Measurements from ENCODE around the gene BPIFB4.
A peak's percentile ranks its signal among the peaks of the same experiment; 100 is the strongest.
"Not testable (repeated sequence)": the region's sequence is repeated elsewhere in the genome, so short reads cannot be mapped to it uniquely, and the experiment has no call there.

BPIFB4 gene

DNA sequence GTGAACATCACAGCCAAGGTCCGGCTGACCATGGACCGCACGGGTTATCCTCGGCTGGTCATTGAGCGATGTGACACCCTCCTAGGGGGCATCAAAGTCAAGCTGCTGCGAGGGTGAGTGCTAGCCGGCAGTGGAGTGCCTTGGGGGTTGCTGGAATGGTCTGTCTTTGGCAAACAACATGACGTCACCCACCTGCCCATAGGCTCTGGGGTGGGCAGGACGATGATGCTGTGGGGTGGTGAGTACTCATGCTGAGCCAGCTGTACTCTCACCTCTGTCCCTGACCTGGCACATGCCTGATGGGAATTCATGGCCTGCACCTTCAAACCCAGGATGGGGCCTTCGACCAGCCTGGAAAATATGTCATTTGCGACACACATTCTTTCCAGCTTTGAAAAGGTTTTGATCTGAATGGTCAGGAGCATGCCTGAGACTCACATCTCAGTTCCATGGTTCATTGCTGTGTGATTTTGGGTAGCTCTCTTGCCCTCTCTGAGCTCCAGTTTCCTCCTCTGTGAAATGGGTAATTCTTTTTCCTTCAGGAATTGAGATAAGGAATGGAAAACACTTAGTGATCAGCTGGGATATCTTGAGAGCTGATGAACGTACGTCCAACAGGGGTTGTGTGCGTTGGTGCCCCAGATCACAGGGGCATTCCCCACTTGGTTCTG, 6.7 kb downstream of the BPIFB4 start:
- no peak for DNase-seq (ENCODE audit: low read depth in 2 of 2)

DNA sequence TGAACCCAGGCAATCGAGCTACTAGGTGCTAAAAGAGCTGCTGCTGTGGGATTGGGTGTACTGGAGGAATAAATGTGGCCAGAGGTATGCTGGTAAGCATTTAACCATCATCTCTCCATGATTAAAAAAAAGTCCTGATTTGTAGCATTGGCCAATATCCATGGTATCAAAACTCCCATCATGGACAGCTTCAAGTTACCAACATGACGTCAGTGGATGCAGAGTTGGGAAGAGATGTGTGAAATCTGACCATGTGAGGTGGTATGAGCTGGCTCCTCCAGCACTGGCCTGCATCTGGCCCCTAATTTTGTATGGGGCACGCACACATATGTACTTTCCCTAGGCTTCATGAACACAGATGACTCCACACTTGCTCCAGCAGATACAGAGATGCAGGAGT, 11.7 kb downstream of the BPIFB4 start:
- no peak for DNase-seq (ENCODE audit: low read depth in 2 of 2)

DNA sequence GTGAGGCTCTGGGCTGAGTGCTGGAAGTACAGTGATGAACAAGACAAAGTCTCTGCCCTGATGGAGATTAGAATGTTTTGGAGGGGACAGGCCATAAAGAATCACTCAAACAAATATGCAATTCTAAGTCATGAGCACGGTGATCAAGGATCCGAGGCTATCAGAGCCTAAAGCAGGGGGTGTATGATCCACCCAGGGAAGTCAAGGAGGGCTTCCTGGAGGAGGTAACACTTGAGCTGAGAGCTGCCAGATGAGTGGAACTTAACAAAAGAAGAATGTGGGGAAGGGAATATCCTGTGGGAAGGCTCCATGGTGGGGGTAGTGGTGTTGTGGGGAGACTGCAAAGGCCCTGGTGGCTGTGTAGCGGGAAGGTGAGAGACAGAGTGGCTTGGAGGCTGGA, 12.2 kb downstream of the BPIFB4 start:
- DNase-seq (ENCODE audit: low read depth in 2 of 2): no peak

DNA sequence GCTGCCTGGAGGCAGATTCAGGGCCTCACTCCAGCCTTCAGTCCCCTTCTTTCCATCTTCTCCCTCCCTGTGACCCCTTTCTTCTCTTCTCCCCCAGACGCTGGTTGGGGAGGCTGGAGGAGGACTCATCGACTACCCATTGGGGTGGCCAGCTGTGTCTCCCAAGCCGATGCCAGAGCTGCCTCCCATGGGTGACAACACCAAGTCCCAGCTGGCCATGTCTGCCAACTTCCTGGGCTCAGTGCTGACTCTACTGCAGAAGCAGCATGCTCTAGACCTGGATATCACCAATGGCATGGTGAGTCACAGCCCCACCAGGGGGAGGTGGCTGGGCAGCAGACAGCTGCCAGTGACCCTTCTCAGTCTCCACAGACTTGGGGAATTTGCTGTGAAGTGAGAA, 12.9 kb downstream of the BPIFB4 start:
- DNase-seq (ENCODE audit: low read depth in 2 of 2): no peak

DNA sequence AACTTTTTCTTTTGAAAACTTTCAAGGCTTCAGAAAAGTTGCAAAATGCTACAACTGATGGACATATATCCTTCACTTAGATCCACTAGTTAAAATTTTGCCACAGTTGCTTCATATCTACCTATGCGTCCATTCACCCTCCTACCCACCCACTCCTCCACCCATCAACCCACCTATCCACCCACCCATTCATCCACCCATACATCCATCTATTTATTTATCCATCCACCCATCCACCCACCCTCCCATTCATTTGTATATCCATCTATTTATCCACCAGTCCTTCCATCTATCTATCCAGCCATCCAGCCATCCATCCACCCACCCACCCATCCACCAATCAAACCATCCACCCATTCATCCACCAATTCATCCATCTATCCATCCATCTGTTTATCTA, 13.6 kb downstream of the BPIFB4 start:
- no peak for DNase-seq (ENCODE audit: low read depth in 2 of 2)

DNA sequence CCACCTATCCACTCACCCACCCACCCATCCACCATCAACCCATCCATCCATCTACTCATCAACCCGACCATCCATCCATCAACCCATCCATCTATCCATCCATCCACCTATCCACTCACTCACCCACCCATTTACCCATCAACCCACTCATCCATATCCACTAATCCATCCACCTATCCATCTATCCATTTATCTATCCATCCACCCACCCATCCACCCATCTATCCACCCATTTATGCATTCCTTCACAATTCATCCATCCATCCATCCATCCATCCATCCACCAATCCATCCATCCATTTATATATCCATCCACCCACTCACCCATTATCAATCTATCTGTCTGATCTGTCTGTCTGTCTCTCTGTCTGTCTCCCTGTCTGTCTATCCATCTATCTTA, 14.1 kb downstream of the BPIFB4 start:
- no peak for DNase-seq (ENCODE audit: low read depth in 2 of 2)

DNA sequence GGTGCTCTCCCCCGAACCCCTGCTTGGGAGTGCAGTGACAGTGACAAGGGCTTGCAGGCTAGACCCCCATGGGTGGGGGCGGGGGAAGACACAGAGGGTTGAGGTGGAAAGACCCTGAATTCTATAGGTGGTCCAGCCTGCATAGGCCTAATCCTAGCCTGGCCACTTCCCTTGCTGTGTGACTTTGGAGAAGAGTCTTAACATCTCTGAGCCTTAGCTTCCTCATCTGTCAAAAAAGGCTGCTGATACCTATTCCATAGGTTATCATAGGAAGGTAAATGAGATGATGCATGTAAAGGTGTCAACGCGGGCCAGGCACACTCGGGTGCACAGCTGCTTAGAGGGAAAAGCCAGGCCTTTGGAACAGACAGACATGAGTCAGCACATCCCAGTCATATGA, 15.8 kb downstream of the BPIFB4 start:
- DNase-seq (ENCODE audit: low read depth in 2 of 2): no peak

DNA sequence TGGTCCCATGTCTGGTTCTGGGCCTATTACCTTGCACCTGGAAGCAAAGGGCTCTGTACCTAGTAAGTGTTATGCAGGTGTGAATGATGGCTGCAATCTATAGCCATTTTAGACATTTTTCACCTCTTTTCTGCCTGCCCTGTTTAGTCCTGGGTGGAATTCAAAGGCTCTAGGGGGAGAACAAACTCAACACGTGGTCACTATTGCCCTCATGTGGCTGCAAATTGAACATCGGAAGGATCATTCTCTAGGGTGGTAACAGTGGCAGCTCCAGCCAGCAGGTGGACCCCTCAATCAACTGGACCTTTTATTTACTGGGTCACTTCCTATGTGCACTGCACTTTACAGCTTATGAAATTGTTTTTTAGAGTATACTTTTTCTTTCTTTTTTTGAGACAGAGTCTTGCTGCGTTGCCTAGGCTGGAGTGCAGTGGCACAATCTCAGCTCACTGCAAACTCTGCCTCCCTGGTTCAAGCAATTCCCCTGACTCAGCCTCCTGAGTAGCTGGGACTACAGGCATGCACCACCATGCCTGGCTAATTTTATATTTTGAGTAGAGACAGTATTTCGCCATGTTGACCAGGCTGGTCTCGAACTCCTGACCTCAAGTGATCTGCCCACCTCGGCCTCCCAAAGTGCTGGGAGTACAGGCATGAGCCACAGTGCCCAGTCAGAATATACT, 16.6 kb downstream of the BPIFB4 start:
- peak; percentile 8 to 12 for DNase-seq (ENCODE audit: low read depth in 2 of 2)

DNA sequence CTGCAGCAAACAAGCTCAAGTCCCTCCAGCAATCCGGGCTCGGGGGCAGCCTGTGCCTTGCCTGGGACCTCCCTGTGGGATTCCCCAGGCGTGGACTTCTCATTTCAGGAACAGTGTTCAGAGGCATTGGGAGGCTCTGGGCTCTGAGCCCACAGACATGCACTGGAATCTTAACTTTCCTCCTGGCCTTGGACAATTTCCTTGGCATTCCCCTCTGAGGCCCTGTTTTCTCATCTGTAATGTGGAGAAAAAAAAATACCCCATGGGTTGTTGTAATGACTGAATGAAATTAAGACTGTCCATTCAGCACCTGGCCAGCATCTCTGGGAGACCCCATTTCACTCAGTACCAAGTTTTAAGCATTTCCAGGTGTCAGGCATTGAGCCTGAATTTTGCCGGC, 17.6 kb downstream of the BPIFB4 start:
- no peak for DNase-seq (ENCODE audit: low read depth in 2 of 2)

DNA sequence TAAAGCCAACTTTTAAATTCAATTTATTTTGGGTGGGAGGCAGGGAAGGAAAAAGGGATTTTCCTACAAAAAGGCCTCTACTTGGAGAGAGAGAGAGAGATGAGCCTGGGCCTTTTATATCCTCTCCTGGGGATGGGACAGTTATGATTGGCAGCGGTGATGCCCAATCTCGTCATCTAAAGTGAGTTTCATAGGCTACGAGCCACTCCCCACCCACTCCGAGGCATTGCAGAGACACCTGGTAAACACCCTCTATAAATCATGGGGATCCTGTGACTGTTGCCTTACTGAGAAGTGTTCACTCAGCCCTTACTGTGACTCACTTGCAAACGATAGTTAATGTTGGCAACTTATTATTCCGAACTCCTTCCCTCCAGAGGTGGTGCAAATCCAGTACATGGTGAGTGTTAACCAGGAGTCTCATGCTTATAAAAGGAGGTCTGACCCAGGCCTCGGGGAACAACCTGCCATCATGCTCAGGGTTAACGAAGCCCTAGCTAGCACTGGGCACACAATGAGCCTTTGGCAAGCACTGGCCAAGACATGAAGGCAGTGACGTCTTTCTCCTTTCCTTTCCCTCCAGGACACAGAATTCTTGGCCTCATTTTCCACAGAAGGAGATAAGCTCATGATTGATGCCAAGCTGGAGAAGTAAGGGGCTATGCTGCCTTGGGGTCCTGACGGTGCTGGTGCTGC, 20.5 kb downstream of the BPIFB4 start:
- no peak for DNase-seq (ENCODE audit: low read depth in 2 of 2)

DNA sequence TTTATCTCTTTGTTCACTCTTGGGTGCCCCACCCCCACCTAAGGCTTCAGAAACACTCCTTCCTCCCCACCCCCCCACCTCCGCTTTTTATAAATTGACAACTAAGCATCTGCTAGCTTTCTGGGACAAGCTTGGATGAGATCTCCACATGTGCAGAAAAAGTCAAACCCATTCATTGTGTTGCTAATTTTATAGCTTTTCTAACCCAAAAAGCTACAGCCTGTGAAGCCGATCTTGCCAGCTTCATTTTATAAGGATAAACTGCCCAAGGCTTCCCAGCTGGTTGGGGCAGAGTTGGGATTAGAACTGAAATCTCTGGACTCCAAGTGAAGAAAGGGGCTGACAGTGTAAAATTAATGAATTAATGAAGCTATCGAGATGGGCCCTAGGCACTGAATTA, 24.1 kb downstream of the BPIFB4 start:
- no peak for DNase-seq (ENCODE audit: low read depth in 2 of 2)

DNA sequence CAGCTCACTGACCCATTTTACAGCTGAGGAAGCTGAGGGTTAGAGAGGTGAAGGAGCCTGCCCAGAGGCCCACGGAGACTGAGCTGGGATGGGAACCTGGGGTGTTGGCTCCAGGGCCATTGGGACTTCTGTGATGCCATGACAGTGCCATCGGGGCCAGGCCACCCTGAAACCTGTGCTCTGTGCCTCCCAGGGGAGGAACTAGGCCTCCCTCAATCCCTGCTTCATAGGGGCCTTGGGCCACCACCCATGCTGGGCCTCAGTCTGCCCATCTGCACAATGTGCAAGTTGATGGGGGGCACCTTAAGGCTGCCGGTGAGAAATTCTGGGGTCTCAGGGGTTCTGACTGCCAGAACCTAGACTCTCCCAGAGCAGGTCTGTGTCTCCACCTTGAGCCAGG, 24.9 kb downstream of the BPIFB4 start:
- DNase-seq (ENCODE audit: low read depth in 2 of 2): no peak

DNA sequence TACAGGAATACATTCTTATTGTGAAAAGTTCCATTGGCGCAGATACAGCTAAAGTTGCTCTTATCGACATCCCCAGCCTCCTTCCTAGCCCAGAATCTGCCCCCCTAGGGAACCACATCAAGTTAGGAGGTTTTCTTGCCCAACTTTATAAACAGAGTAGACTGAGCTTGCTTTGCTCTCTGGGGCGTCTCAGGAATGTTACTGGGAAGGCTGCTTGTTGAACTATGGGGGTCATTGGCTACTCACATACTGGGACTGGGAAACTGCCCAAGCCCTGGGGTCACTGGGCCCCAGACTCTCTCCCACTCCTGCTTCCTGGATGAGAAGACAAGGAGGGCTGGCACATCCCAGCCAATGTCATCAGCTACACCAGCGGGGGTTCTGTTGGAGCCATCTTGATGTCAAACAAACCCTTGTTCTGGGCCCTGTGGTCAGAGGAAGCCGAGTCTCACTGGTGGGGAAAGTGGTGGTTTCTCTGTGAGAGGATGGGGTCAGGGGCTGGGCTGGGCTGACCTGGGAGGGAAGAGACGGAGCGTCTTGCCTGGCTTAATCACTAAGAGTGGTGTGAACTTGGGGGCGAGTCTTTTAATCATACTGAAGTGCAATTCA, 26.0 kb downstream of the BPIFB4 start:
- DNase-seq (ENCODE audit: low read depth in 2 of 2): no peak

DNA sequence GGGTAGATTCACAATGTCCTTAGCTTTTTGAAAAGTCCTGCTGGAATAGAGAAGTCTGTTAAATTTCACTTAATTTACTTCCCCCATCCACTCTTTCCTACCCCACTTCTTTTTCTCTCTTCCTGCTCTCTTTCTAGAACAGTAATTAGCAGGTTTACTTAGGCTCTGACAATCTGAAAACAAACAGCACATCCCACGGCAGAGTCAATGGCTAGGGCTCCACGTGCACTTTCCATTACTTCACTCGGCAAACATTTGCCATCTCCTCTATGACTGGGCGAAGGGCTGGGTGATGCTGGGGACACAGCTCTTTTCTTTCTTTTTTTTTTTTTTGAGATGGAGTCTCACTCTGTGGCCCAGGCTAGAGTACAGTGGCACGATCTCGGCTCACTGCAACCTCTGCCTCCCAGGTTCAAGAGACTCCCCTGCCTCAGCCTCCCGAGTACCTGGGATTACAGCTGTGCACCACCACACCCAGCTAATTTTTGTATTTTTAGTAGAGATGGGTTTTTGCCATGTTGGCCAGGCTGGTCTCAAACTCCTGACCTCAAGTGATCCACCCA, 26.7 kb downstream of the BPIFB4 start:
- DNase-seq (ENCODE audit: low read depth in 2 of 2): not testable (repeated sequence)

DNA sequence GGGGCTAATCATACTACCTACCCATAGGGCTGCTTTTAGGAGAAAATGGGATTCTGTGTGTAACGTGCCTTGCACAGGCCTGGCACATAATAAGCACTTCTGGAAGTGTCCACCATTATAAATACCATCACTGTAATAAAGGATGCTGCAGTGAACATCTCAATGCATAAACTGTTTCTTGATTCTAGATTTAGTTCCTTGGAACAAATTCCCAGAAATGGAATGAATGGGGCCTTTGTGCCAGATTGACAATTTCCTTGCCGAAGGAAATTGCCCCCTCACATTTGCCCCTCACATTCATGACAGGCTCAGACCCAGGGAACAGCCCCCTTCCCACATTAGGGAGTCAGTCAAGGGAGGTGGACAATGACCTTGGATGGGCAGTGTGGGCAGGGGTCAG, 29.2 kb downstream of the BPIFB4 start:
- no peak for DNase-seq (ENCODE audit: low read depth in 2 of 2)

DNA sequence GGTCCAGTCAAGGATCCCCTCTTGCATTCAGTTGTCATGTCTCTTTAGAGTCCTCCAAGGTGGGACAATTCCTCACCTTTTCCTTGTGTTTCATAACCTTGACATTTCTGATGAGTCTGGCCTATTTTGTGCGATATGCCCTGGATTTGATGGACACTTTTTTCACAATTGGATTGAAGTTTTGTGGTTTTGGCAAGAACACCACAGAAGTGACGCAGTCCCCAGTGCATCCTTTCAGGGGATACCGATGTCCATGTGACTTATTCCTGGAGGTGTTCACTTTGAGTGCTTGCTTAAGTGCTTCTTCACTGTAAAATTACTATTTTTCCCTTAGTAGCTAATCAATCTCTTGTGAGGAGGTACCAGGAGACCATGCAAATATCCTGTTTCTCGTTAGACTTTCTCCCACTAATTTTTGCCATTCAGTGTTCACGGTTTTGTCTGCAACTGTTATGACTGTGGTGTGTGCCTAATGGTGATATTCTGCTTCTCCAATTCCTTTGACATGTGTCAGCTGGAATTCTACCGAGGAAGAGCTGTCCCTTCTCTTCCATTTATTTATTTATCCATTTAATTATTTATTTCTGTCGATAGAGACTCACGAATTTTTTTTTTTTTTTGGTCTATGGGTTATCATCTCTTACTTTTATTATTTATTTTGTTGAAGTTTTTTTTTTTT, 30.8 kb downstream of the BPIFB4 start:
- DNase-seq (ENCODE audit: low read depth in 2 of 2): no peak

DNA sequence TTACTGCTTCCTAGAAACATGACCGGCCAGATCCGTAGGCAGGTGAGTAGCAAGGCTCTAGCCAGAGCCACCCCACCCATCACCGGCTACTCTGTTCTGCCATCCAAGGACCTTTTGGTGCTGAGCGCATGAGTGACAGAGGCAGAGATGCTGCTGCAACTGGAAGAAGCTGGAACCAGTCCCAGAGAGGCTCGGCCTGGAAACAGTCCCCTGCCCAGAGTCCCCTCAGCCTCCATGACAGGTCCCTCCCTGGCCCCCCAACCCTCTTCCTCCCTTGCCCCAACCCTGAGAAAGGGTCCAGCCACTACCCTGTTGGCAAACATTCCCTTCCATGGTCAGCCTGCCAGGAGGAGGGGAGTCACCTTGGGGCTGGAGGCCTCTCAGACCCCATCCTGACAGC, 31.9 kb downstream of the BPIFB4 start:
- no peak for DNase-seq (ENCODE audit: low read depth in 2 of 2)

DNA sequence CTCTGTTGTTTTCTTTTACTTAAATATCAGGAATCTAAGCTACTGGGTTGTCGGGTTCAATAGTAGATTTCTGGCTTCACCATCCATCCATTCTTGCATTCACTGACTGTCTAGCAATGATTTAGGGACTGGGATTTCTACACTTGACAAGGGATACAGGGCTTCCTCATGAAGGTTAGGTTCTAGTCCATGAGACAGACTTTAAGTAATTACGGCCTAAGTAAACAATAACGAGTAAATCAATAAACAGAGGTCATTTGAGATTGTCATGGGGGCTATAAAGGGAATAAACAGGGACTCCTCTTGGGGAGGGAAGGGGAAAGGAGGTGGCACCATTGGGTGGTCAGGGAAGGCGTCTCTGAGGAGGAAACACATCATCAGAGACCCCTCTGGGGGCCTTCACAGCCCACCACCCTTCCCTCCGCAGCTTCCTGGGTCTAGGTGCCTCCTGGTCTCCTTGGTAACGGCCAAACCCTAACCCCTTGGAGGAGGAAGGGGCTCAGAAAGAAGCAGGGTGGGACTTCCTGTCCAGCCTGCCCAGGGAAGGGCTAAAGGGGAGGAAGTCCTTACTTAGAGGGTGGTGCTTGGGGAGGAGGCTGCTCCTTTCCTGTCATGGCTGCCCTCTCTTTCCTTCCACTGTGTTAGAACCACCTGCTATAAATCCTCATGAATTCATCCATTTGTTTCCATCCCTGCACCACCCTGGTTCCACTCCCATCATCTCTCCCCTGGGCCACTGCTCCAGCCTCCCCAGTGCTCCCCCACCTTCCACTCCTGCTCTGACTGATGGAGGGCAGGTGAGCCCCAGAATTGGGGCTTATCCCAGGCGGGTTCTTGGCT, 33.3 kb downstream of the BPIFB4 start:
- no peak for DNase-seq (ENCODE audit: low read depth in 2 of 2)

DNA sequence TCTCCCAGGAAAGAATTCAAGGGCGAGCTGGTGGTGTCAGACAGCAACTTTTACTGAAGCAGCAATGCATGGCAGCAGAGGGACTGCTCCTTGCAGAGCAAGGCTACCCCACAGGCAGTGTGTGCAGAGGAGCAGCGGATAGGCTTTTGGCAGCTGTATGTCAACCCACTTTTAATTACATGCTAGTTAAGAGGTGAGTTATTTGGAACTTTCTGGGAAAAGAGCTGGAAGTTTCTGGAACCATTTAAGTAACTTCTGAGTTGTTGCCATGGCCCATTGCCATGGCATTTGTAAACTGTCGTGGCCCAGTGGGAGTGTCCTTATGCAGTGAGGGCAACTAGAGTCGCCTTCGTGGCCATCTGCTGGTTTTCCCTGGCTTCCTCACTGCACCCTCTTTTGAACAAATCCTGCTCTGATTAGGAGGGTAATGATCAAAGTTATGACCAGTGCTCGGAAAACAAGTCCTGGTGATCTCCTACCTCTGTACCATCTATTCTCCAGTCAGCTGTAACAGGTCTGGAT, 34.0 kb downstream of the BPIFB4 start:
- no peak for DNase-seq (ENCODE audit: low read depth in 2 of 2)

DNA sequence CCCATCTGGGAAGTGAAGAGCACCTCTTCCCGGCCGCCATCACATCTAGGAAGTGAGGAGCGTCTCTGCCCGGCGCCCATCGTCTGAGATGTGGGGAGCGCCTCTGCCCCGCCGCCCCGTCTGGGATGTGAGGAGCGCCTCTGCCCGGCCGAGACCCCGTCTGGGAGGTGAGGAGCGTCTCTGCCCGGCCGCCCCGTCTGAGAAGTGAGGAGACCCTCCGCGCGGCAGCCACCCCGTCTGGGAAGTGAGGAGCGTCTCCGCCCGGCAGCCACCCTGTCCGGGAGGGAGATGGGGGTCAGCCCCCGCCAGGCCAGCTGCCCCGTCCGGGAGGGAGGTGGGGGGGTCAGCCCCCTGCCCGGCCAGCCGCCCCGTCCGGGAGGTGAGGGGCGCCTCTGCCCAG, 36.1 kb downstream of the BPIFB4 start:
- DNase-seq (ENCODE audit: low read depth in 2 of 2): not testable (repeated sequence)
